Naive B cell (primary cell): ENCODE measurements around the gene MRPL24. TPM values are rescaled to one million over a fixed set of nuclear protein-coding genes. Genes with fewer than 3 reads are reported as not detected.

Source experiments
- ATAC-seq, 2 donors: fragments of 150-1000 bp; cut with Tn5 transposase; 2 replicates each; pipeline ENCODE4 v1.10.0; 2021; ENCODE audit warnings: low read depth in 2 of 2, mild to moderate bottlenecking in 2 of 2, moderate library complexity in 2 of 2
- DNase-seq: peaks from one replicate; pipeline ENCODE4 v3.0.0; 2022
- H3K27ac Mint-ChIP-seq, 6 donors: one replicate each; pipeline ENCODE4 v1.8.0; 2020 to 2022; ENCODE audit warnings: mild to moderate bottlenecking in 6 of 6, mixed read lengths in 6 of 6, moderate library complexity in 5 of 6, inconsistent platforms in 2 of 6
- H3K27me3 Mint-ChIP-seq, 3 donors: one replicate each; pipeline ENCODE4 v1.8.0; 2021 to 2022; ENCODE audit warnings: mixed read lengths in 3 of 3, mild to moderate bottlenecking in 1 of 3
- H3K36me3 Mint-ChIP-seq, 2 donors: one replicate each; pipeline ENCODE4 v1.8.0; 2020 to 2022; ENCODE audit warnings: mixed read lengths in 2 of 2, inconsistent platforms in 1 of 2, mild to moderate bottlenecking in 1 of 2
- H3K4me1 Mint-ChIP-seq, 3 donors: one replicate each; pipeline ENCODE4 v1.8.0; 2020 to 2022; ENCODE audit warnings: mixed read lengths in 3 of 3, inconsistent platforms in 1 of 3, mild to moderate bottlenecking in 1 of 3, moderate library complexity in 1 of 3
- H3K4me3 Mint-ChIP-seq, 8 donors: one replicate each; pipeline ENCODE4 v1.8.0; 2020 to 2022; ENCODE audit warnings: mild to moderate bottlenecking in 8 of 8, mixed read lengths in 8 of 8, moderate library complexity in 8 of 8, inconsistent platforms in 2 of 8
- H3K9me3 Mint-ChIP-seq, 7 donors: one replicate each; pipeline ENCODE4 v1.8.0; 2020 to 2022; ENCODE audit warnings: mixed read lengths in 7 of 7, mild to moderate bottlenecking in 5 of 7, inconsistent platforms in 2 of 7, moderate library complexity in 1 of 7
- polyA plus RNA-seq, 6 donors: library from polyadenylated mRNA; unstranded; fragments of 300-500 nt; fragmentation: Illumina TruSeq; gene quantifications; one replicate each; pipeline ENCODE4 v1.2.3, GENCODE V29; 2021; ENCODE audit warnings: low read depth in 6 of 6

The MRPL24 gene
- polyA plus RNA-seq, 6 donors from 2014 or later = 70.7 to 117 (median 76.1) TPM

DNA sequence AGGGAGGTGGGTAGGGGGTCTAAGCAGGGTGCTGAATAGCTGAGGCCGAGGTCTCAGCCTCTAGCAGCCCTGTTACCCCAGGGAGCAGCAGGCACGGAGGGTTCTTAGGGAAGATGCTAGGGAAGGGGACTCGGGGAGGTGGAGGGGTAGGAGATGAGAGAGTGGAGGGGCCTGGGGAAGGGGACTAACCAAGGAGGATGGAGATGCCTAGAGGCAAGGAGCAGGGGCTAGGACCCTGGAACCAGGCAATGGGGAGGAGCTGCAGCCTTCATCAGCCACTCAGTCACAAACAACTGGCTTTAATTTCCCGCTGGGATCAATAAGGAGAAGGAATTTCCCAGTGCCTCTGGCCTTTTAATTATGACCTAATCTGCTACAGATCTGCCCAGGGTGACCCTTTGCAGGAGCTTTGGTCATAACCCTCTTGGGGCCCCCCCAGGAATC lies 32.6 kb downstream of the MRPL24 start:
- H3K36me3 Mint-ChIP-seq = no peaks in the 10 kb centered on the region
- H3K27ac Mint-ChIP-seq = peak overlapping the region in 1 of 6 donors; percentile 29
- no peak for ATAC-seq
- no peak for DNase-seq
- peak overlapping the region in 4 of 8 donors; percentile 6 to 75 (median 23) for H3K4me3 Mint-ChIP-seq
- no peaks in the 10 kb centered on the region for H3K9me3 Mint-ChIP-seq
- peaks cover 18 to 40% (median 32%) of the 10 kb centered on the region in 3 donors for H3K4me1 Mint-ChIP-seq
- peaks cover 10 to 27% (median 15%) of the 10 kb centered on the region in 3 donors for H3K27me3 Mint-ChIP-seq

DNA sequence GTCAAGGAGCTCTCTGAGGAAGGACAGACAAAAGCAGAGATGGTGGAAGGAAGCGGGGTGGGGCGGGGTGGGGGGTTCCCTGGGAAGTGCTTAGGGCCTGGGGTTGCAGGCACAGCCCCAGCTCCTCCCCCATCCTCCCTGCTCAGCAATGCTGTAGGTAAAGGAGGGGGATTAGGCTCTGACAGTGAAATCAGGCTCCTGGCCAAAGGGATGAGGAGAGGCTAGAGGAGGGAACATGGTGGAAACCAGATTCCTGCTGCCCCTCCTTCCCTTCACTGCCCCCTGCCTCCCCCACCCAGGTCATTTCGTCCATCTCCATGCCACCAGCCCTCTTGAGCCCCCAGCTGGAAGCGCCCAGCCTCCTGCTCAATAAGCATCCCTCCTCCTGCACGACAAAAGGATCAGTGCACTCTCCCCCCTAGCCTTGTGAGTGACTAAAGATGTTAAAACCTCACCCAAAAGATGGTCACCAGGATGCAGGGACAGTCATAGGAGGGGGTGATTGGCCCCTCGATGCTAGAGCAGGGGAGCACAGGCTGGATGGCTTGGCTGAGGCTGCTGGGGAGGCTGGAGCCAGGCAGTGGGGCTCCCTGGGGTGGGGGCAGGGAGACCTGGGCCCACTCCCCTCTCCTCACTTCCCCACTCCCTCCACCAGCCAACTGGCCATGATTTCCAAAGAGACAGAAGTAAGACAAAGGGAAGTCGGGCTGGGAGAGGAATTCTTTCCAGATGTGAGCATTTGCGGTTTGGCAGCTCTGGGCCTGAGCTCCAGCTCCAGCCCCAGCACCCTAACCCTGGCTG lies 33.3 kb downstream of the MRPL24 start:
- DNase-seq (no peak), ATAC-seq (no peak)
- peaks cover 16 to 33% (median 20%) of the 10 kb centered on the region in 3 donors for H3K27me3 Mint-ChIP-seq
- H3K36me3 Mint-ChIP-seq = no peaks in the 10 kb centered on the region
- peaks cover 18 to 40% (median 32%) of the 10 kb centered on the region in 3 donors for H3K4me1 Mint-ChIP-seq
- H3K27ac Mint-ChIP-seq = peak overlapping the region in 1 of 6 donors; percentile 29
- no peaks in the 10 kb centered on the region for H3K9me3 Mint-ChIP-seq
- H3K4me3 Mint-ChIP-seq = peak overlapping the region in 6 of 8 donors; percentile 81 to 94 (median 88)

DNA sequence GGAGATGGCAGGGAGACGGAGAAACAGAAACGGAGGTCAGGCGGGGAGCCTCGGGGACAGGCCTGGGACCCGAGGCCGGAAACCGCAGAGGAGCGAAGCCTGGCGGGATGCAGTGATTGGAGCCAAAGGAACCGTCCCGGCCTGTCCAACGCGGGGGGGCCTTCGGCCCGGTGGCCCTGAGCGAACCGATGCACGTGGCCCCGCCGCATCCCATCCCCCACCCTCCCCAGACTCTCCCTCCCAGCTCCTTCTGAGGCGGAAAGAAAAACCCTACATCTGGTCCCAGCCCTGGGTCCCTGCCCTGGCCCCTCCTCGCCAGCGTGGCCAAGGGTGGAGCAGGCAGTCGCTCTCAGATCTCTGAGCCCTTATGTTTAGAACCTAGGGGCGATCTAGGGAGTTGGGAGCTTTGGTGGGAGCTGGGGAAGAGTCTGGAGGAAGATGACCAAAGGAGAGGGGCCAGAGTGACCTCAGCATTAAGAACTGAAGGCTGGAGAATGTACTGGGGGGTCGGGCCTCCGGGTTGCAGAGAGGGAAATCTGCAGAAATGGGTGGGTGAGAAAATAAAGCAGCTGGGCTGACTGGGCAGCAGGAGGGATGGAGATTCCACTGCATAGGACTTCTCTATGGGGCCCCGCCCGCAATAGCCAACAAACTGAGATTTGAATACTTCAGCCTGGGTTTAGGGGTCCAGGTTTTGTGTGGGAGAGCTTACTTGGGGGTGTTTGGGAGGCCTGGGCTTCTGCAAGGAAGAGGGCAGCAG lies 34.1 kb downstream of the MRPL24 start:
- peak overlapping the region; percentile 81 to 94 (median 88) for H3K4me3 Mint-ChIP-seq
- peak overlapping the region in 3 of 6 donors; percentile 2 to 69 (median 20) for H3K27ac Mint-ChIP-seq
- H3K27me3 Mint-ChIP-seq = peaks cover 17 to 36% (median 20%) of the 10 kb centered on the region in 3 donors
- peak; percentile 10 to 14 for ATAC-seq
- no peaks in the 10 kb centered on the region for H3K36me3 Mint-ChIP-seq
- no peak for DNase-seq
- H3K9me3 Mint-ChIP-seq = no peaks in the 10 kb centered on the region
- peaks cover 18 to 40% (median 32%) of the 10 kb centered on the region in 3 donors for H3K4me1 Mint-ChIP-seq

GRCh38 chr1:156705918-156706656 lies 34.8 kb downstream of the MRPL24 start:
- ATAC-seq (peak; percentile 72 to 74), DNase-seq (peak; percentile 49)
- peaks cover 23 to 43% (median 27%) of the 10 kb centered on the region in 3 donors for H3K27me3 Mint-ChIP-seq
- H3K4me1 Mint-ChIP-seq = peaks cover 18 to 40% (median 32%) of the 10 kb centered on the region in 3 donors
- peak overlapping the region in 3 of 6 donors; percentile 69 to 87 (median 80) for H3K27ac Mint-ChIP-seq
- H3K9me3 Mint-ChIP-seq = no peaks in the 10 kb centered on the region
- H3K36me3 Mint-ChIP-seq = no peaks in the 10 kb centered on the region
- peak overlapping the region; percentile 81 to 94 (median 88) for H3K4me3 Mint-ChIP-seq

DNA sequence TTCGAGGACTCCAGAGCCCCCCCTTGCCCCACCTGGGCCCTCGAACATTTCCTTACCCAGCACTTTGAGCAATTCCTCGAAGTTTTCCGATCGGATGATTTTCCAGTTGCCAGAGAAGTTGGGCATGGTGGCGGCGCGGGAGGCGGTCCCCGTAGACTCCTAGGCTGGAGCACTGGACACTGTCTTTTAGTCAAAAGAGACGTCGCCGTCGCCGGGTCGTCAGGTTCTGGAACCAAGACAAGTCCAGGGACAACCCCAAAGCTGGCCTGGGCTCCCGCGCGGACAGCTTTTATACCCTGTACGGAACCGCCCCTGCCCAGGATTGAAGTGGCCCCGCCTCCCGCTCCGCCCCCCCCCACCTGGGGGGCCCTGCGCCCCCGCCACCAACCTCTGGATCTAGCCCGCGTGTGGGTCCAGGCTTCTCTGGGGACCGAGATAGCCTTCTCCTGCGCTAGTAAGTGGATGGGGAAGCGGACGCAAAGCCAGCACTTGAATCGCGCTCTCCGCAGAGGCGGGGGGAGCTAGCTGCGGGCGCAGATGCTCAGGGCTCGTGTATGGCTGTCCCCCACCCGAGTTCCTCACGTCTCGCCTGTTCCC lies 35.5 kb downstream of the MRPL24 start, which contains the start of gene CRABP2:
Gene CRABP2 (minus strand): TSS at position 263 of the 597 bp plus-strand sequence. CDS start 137 bp downstream, at position 126.
- H3K9me3 Mint-ChIP-seq = no peaks in the 10 kb centered on the region
- peak within 1 kb of the TSS in 4 of 6 donors; percentile 14 to 87 (median 74) for H3K27ac Mint-ChIP-seq
- DNase-seq = peak; percentile 50
- peak; percentile 65 to 70 for ATAC-seq
- H3K4me1 Mint-ChIP-seq = peaks cover 18 to 40% (median 32%) of the 10 kb centered on the region in 3 donors
- H3K36me3 Mint-ChIP-seq = no peaks in the 10 kb centered on the region
- peak within 1 kb of the TSS; percentile 81 to 94 (median 88) for H3K4me3 Mint-ChIP-seq
- peaks cover 23 to 50% (median 33%) of the 10 kb centered on the region in 3 donors for H3K27me3 Mint-ChIP-seq

GRCh38 chr1:156704930-156705320 lies 36.0 kb downstream of the MRPL24 start:
- H3K4me3 Mint-ChIP-seq = peak overlapping the region; percentile 54 to 94 (median 88)
- peak overlapping the region in 1 of 6 donors; percentile 14 for H3K27ac Mint-ChIP-seq
- DNase-seq = no peak
- peaks cover 18 to 40% (median 32%) of the 10 kb centered on the region in 3 donors for H3K4me1 Mint-ChIP-seq
- no peak for ATAC-seq
- peaks cover 24 to 54% (median 37%) of the 10 kb centered on the region in 3 donors for H3K27me3 Mint-ChIP-seq
- no peaks in the 10 kb centered on the region for H3K9me3 Mint-ChIP-seq
- H3K36me3 Mint-ChIP-seq = no peaks in the 10 kb centered on the region

DNA sequence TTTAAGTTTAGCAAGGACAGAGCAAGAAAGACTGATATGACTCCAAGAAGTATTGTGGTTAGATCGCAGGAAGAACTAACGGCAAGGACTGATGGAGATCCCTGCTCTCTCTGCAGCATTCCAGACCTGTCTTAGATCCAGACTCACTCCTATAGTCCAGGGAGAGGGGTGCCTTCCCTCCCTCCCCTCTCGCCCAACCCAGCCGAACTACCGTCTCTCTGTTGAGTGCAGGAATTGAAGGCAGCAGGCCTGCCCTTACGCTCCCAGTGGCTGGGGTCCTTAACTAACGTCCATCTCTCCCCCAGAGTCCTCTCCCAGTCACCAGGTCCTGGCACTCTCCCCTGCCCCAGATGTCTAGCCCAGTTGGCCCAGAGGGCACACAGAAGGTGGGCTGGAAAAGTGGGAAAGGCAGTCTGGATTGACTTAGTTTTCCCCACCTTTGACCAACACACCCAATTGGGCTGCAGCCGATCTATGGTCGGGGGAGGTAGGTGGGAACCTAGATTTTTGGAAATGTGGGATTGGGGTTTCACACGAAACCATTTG lies 36.6 kb downstream of the MRPL24 start:
- H3K9me3 Mint-ChIP-seq = no peaks in the 10 kb centered on the region
- no peak overlapping the region for H3K27ac Mint-ChIP-seq
- H3K27me3 Mint-ChIP-seq = peaks cover 31 to 60% (median 44%) of the 10 kb centered on the region in 3 donors
- H3K4me1 Mint-ChIP-seq = peaks cover 18 to 40% (median 32%) of the 10 kb centered on the region in 3 donors
- peaks cover 0 to 1% of the 10 kb centered on the region in 2 donors for H3K36me3 Mint-ChIP-seq
- peak overlapping the region; percentile 3 to 94 (median 84) for H3K4me3 Mint-ChIP-seq
- DNase-seq = no peak
- ATAC-seq = no peak

DNA sequence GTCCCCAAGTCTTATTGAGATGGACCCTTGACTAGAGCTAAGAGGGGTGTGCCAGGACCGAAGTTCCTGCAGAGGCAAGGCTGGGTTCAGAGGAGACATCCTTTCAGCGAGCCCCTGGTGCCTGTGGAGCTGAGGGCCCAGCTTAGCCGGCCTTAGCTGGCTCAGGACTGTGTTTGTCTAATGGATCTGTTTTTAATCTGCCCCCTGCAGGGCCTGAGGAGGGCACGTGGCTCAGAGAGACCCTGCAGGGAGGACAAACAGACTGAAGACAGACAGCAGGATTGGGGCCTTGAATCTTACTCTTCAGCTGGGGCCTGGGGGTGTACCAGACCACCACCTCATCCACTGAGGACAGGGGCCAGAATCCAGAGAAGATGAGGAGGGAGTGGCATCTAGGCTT lies 37.1 kb downstream of the MRPL24 start:
- ATAC-seq = no peak
- peaks cover 0 to 6% of the 10 kb centered on the region in 2 donors for H3K36me3 Mint-ChIP-seq
- peaks cover 18 to 40% (median 32%) of the 10 kb centered on the region in 3 donors for H3K4me1 Mint-ChIP-seq
- H3K9me3 Mint-ChIP-seq = no peaks in the 10 kb centered on the region
- no peak overlapping the region for H3K27ac Mint-ChIP-seq
- peak overlapping the region in 5 of 8 donors; percentile 26 to 94 (median 54) for H3K4me3 Mint-ChIP-seq
- no peak for DNase-seq
- peaks cover 36 to 64% (median 49%) of the 10 kb centered on the region in 3 donors for H3K27me3 Mint-ChIP-seq

DNA sequence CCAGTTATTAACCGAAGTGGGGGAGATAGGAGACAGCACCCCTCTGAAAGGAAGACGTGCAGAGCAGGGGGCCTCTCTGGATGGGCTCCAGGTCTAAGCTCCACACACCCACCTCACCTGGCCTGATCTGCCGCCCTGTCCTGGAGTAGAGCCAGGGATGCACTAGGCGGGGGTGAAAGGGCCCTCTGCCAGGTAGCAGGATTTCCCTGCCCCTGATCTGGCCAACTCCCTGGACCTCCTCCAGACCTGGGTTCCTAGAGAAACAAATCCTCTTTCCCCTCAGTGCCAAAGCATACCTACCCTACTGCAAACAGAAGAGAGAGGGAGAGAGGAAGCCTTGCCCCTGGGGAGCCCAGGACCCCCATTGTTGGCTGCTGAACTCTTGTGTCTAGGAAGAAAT lies 37.6 kb downstream of the MRPL24 start:
- Mint-ChIP-seq H3K4me3 (peak overlapping the region in 1 of 8 donors; percentile 94), H3K9me3 (no peaks in the 10 kb centered on the region), H3K27ac (peak overlapping the region in 1 of 6 donors; percentile 69), H3K27me3 (peaks cover 39 to 67% (median 52%) of the 10 kb centered on the region in 3 donors), H3K4me1 (peaks cover 18 to 40% (median 31%) of the 10 kb centered on the region in 3 donors), H3K36me3 (peaks cover 0 to 9% of the 10 kb centered on the region in 2 donors)
- ATAC-seq (no peak), DNase-seq (no peak)

DNA sequence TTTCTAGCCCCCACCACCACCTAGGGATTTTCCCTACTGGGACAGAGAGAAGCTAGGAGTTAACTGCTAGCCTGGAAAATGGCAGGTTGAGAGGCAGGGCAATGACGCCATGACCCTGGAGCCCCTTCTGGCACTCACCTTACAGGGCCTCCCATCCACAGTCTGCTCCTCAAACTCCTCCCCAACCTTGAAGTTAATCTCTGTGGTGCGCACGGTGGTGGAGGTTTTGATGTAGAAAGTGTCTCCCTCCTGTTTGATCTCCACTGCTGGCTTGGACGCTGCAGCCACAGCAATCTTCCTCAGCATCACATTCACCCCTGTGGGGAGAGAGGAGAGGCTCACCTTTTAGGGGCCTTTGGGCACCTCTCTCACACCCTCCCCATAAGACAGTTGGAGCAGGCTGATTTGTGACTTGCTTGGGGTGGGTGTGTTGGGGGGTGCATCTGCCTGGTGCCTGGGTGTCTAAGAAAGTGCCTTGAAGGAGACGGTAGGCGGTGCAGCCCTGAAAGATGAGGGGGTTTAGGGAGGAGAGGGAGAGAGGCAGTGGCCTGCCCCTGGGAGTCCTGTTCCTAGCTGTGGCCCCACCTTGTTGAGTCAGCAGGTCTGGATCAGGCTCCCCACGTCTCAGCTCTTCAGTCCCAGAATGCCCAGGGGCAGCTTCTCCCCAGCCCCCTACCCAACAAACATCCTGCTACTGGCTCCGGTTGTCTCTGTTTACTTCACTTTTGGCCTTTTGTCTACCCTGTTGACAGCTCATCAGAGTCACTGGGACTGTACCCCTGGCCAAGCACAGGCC lies 40.0 kb downstream of the MRPL24 start:
- ATAC-seq (no peak), DNase-seq (no peak)
- H3K27ac Mint-ChIP-seq = peak overlapping the region in 1 of 6 donors; percentile 92
- H3K4me1 Mint-ChIP-seq = peaks cover 6 to 27% (median 20%) of the 10 kb centered on the region in 3 donors
- peaks cover 53 to 84% (median 70%) of the 10 kb centered on the region in 3 donors for H3K27me3 Mint-ChIP-seq
- H3K4me3 Mint-ChIP-seq = no peak overlapping the region
- H3K9me3 Mint-ChIP-seq = no peaks in the 10 kb centered on the region
- H3K36me3 Mint-ChIP-seq = peaks cover 0 to 19% of the 10 kb centered on the region in 2 donors

DNA sequence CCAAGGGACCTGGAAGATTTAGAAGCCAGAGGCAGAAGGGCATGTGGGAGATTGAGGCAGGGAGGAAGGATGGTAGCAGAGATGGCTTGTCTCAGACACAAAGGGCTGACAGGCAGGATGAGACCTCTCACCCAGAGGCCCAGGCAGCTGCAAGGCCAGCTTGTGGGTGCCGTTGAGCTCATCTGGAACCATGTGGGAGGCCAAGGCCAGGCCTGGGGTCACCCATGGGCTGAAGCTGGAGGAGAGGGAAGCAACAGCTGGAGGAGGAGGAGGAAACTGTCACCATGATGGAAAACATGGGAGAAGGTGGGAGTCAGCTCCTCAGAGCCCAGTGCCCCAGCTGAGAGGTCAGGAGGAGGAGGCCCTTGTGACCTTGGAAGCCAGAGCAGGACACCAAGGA lies 41.9 kb downstream of the MRPL24 start:
- no peaks in the 10 kb centered on the region for H3K9me3 Mint-ChIP-seq
- no peak overlapping the region for H3K4me3 Mint-ChIP-seq
- no peak for ATAC-seq
- peaks cover 0 to 26% of the 10 kb centered on the region in 2 donors for H3K36me3 Mint-ChIP-seq
- peaks cover 47 to 78% (median 72%) of the 10 kb centered on the region in 3 donors for H3K27me3 Mint-ChIP-seq
- DNase-seq = no peak
- no peak overlapping the region for H3K27ac Mint-ChIP-seq
- peaks cover 0 to 8% (median 2%) of the 10 kb centered on the region in 3 donors for H3K4me1 Mint-ChIP-seq
